ENCODE data around the gene IRAK1BP1. TPM values are rescaled to one million over a fixed set of nuclear protein-coding genes. Genes with fewer than 3 reads are reported as not detected.
"Not testable (repeated sequence)": the region's sequence is repeated elsewhere in the genome, so short reads cannot be mapped to it uniquely, and the experiment has no call there.

IRAK1BP1 gene
- total RNA-seq, 2 donors from 2014 or later = 1.6 to 2.2 TPM

- ATAC-seq (ENCODE audit: insufficient number of reproducible peaks, low FRiP score, low read depth) (no peak), DNase-seq (ENCODE audit: low spot score) (no peak)
- Histone ChIP-seq H3K4me3 (no peak overlapping the region), H3K27ac (no peak overlapping the region), H3K27me3 (replicated peaks; ENCODE audit: insufficient read depth) (no peaks in the 10 kb centered on the region), H3K36me3 (no peaks in the 10 kb centered on the region), H3K9me3 (no peaks in the 10 kb centered on the region), H3K4me1 (ENCODE audit: control insufficient read depth in 1 of 2, low read depth in 2 of 2) (no peaks in the 10 kb centered on the region)
- no peak for TF ChIP-seq CTCF (IDR thresholded peaks at IDR 0.05)
These were observed 22.5 kb upstream of the IRAK1BP1 start for GRCh38 chr6:78844899-78845298.

GRCh38 chr6:78845567-78845966, 21.8 kb upstream of the IRAK1BP1 start:
- no peak for TF ChIP-seq CTCF (IDR thresholded peaks at IDR 0.05)
- H3K36me3 ChIP-seq = no peaks in the 10 kb centered on the region
- H3K4me1 ChIP-seq (ENCODE audit: control insufficient read depth in 1 of 2, low read depth in 2 of 2) = no peaks in the 10 kb centered on the region
- DNase-seq (ENCODE audit: low spot score) (no peak), ATAC-seq (ENCODE audit: insufficient number of reproducible peaks, low FRiP score, low read depth) (no peak)
- no peak overlapping the region for H3K27ac ChIP-seq
- no peak overlapping the region for H3K4me3 ChIP-seq
- H3K9me3 ChIP-seq = no peaks in the 10 kb centered on the region
- H3K27me3 ChIP-seq (replicated peaks; ENCODE audit: insufficient read depth) = no peaks in the 10 kb centered on the region

GRCh38 chr6:78850621-78851020, 16.7 kb upstream of the IRAK1BP1 start:
- no peak for ATAC-seq (ENCODE audit: insufficient number of reproducible peaks, low FRiP score, low read depth)
- DNase-seq (ENCODE audit: low spot score) = no peak
- H3K36me3 ChIP-seq = no peaks in the 10 kb centered on the region
- no peak overlapping the region for H3K4me3 ChIP-seq
- no peaks in the 10 kb centered on the region for H3K9me3 ChIP-seq
- no peak overlapping the region for H3K27ac ChIP-seq
- no peaks in the 10 kb centered on the region for H3K27me3 ChIP-seq (replicated peaks; ENCODE audit: insufficient read depth)
- TF ChIP-seq CTCF (IDR thresholded peaks at IDR 0.05) = no peak
- no peaks in the 10 kb centered on the region for H3K4me1 ChIP-seq (ENCODE audit: control insufficient read depth in 1 of 2, low read depth in 2 of 2)

GRCh38 chr6:78851156-78851555, 16.2 kb upstream of the IRAK1BP1 start:
- no peak overlapping the region for H3K4me3 ChIP-seq
- no peak for TF ChIP-seq CTCF (IDR thresholded peaks at IDR 0.05)
- no peaks in the 10 kb centered on the region for H3K9me3 ChIP-seq
- H3K27ac ChIP-seq = no peak overlapping the region
- no peak for ATAC-seq (ENCODE audit: insufficient number of reproducible peaks, low FRiP score, low read depth)
- H3K4me1 ChIP-seq (ENCODE audit: control insufficient read depth in 1 of 2, low read depth in 2 of 2) = no peaks in the 10 kb centered on the region
- H3K27me3 ChIP-seq (replicated peaks; ENCODE audit: insufficient read depth) = no peaks in the 10 kb centered on the region
- no peak for DNase-seq (ENCODE audit: low spot score)
- H3K36me3 ChIP-seq = no peaks in the 10 kb centered on the region

GRCh38 chr6:78854546-78854945, 12.8 kb upstream of the IRAK1BP1 start:
- H3K27ac ChIP-seq = no peak overlapping the region
- no peaks in the 10 kb centered on the region for H3K9me3 ChIP-seq
- H3K4me3 ChIP-seq = no peak overlapping the region
- no peaks in the 10 kb centered on the region for H3K4me1 ChIP-seq (ENCODE audit: control insufficient read depth in 1 of 2, low read depth in 2 of 2)
- no peaks in the 10 kb centered on the region for H3K36me3 ChIP-seq
- ATAC-seq (ENCODE audit: insufficient number of reproducible peaks, low FRiP score, low read depth) = no peak
- TF ChIP-seq CTCF (IDR thresholded peaks at IDR 0.05) = no peak
- H3K27me3 ChIP-seq (replicated peaks; ENCODE audit: insufficient read depth) = no peaks in the 10 kb centered on the region
- DNase-seq (ENCODE audit: low spot score) = no peak

GRCh38 chr6:78858339-78858938, 8.9 kb upstream of the IRAK1BP1 start:
- ATAC-seq (ENCODE audit: insufficient number of reproducible peaks, low FRiP score, low read depth); DNase-seq (ENCODE audit: low spot score); H3K4me1 ChIP-seq (ENCODE audit: control insufficient read depth in 1 of 2, low read depth in 2 of 2); H3K4me3 ChIP-seq; H3K36me3 ChIP-seq; H3K9me3 ChIP-seq; H3K27ac ChIP-seq; H3K27me3 ChIP-seq (replicated peaks; ENCODE audit: insufficient read depth): not testable (repeated sequence)
